HG02610 (cell line): Measurements from ENCODE around the gene CPLX3.

Experiments used
- ATAC-seq: cut with Tn5 transposase; IDR thresholded peaks from one replicate; pipeline ENCODE4 v1.9.1; 2021; ENCODE audit warnings: mild to moderate bottlenecking, moderate library complexity; ENCODE audit not compliant: unreplicated experiment

Gene CPLX3

GRCh38 chr15:74788042-74788682 lies 38.3 kb upstream of the CPLX3 start:
- no peak for ATAC-seq

DNA sequence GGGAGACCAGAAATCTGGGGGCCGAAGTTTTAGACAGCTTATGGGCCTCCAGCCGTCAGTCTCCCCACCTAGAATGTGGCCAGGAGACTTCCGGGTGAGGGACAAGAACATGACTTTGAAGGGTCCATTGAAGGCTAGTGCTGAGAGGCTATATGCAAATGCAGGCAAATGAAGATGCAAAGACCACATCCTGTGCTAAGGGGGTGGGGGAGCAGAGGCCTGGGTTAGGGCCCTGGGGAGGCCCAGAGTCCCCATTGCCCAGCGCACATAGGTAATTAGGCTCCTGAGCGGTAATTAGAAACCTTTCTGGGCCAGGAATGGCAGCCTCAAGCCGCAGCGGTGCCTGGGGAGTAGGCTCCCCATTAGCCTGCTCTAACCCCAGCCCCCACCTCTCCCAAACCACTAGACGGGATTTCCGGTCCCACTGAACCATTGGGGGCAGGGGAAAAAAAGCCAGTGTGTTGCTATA lies 37.7 kb upstream of the CPLX3 start:
- ATAC-seq = peak; percentile 38

GRCh38 chr15:74789171-74789631 lies 37.2 kb upstream of the CPLX3 start:
- ATAC-seq = no peak

GRCh38 chr15:74789741-74790079 lies 36.7 kb upstream of the CPLX3 start:
- ATAC-seq = no peak

DNA sequence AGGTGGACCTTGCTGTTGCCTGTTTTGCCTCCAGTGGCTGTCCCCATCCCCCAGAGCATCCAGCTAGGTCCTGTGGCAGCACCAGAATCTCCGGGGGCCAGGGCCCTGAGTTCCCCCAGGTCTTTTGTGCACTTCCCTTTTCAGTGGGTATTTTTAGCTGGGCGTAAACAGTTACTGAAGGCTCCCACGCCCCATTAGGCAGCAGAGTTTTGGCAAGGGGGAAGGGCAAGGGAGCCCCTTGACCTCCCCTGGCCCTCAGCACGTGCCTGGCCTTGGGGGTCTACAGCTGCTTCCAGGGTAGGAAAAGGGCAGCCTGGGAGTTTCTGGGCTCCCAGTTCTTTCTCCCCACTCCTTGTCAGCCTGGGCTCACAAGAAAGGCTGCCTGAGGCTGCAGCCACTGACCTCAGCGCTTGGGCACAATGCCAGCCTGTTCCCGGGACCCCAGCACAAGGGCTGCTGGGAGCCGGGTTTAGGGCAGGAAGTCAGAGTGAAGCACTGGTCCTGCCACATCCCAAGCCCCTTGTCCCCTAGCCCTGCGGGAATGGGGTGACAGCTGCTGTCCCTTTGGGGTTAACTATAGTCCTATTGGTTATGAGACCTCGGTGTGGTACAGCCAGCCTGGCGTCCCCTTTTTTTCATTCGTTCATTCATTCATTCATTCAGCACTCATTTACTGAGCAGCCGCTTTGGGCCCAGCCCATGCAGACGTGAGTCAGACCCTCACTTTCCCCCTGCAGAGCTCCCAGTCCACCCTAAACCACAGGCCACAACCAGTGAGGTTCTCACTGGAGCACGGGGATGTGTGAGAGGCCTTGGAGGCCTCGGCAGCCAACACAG lies 36.1 kb upstream of the CPLX3 start:
- no peak for ATAC-seq

DNA sequence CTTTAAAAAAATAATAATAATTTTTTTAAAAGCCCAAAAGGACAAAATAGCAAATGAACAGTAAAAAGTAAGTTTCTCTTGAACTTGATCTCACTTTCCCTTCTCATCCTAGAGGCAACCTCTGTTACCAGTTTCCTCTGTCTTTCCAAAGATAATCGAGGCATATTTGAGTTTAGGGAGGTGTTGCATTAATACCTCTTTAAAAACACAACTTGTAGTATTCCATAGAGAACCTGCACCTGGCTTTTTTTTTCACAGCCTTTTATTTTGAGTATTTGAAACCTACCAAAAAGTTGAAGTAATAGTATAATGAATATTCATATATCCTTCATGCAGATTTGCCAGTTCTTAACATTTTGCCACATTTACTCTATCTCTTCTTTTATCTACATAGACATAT lies 35.4 kb upstream of the CPLX3 start:
- no peak for ATAC-seq

GRCh38 chr15:74791667-74792066 lies 34.8 kb upstream of the CPLX3 start:
- ATAC-seq = no peak

GRCh38 chr15:74792227-74793016 lies 34.0 kb upstream of the CPLX3 start:
- ATAC-seq = no peak

- ATAC-seq = no peak
Measured at GRCh38 chr15:74793135-74794028, 33.0 kb upstream of the CPLX3 start.

GRCh38 chr15:74794248-74794969 lies 32.0 kb upstream of the CPLX3 start:
- ATAC-seq = no peak

DNA sequence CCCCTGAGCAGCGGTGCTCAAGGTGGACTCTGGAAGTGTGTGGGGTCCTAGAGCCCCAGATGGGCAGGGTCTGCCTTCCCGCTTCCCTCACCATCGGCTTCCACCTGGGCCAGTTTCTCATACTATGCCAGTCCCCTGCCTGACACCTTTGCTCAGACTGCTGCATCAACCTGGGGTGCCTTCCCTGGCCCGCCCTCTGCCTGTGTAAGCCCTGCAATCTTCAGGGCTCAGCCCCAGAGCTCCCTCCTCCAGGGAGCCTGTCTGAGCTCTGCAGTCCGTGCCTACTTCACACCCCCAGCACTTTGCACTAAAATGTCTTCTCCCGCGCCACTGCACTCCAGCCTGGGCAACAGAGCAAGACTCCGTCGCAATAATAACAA lies 31.5 kb upstream of the CPLX3 start:
- ATAC-seq = no peak

GRCh38 chr15:74795966-74796625 lies 30.3 kb upstream of the CPLX3 start:
- no peak for ATAC-seq

DNA sequence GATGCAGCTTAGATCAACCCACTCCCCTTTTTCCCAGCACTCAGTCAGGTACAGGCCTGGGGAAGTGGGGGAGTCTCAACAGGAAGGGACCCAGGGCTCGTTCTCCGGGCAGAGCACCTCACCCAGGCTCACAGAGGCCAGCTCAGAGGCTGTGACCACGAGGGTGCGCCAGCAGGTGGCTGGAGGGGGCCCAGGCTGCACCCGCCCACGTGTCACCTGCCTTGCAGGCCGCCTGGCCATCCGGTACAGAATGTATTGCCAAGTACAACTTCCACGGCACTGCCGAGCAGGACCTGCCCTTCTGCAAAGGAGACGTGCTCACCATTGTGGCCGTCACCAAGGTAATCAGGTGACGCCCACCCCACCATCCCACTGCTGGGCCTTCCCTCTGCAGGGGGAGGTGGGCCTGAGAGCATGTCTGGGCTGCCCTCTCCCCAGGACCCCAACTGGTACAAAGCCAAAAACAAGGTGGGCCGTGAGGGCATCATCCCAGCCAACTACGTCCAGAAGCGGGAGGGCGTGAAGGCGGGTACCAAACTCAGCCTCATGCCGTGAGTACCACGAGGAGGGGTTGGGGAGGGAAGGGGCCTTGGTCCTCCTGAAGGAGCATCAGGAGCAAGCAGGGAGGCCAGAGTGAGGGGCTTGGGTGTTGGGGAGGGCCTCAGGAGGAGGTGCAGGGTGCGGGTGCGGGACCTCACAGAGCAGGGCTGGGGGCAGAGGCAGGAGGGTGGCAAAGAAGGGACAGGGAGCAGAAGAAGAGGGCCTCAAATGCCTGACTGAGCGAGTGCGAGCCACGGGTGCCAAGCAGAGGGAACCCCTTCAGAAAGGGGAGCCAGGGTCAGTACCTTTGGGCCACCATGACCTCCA lies 27.8 kb upstream of the CPLX3 start:
- ATAC-seq = no peak

GRCh38 chr15:74799255-74799855 lies 27.1 kb upstream of the CPLX3 start:
- no peak for ATAC-seq

DNA sequence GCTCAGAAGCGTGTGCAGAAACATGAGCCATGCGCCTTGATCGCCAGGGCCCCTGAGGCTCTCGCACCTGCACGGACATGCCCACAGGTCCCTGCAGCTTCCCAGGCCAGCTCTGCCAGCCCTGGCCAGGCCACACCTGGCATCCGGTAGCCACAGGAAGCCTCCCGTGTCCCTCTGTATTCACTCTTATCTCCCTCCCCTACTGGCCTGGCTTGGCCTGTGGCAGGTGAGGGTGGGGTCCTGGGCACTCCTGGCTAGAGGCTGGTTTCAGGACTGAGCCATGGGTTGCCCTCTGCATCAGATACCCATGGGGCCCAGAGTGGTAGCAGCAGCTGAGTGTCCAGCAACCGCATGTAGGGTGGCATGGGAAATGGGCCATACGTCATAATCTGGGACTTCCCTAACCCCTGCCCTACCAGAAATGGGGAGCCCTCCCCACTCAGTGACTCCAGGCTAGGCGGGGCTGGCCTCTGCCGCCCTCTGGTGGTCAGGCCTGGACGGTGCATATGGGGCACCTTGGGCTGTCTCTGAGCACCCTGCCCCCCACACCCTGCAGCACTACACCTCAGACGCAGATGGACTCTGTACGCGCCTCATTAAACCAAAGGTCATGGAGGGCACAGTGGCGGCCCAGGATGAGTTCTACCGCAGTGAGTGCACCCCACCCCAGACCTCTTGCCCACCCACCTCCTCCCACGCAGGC lies 26.4 kb upstream of the CPLX3 start:
- peak; percentile 66 for ATAC-seq

DNA sequence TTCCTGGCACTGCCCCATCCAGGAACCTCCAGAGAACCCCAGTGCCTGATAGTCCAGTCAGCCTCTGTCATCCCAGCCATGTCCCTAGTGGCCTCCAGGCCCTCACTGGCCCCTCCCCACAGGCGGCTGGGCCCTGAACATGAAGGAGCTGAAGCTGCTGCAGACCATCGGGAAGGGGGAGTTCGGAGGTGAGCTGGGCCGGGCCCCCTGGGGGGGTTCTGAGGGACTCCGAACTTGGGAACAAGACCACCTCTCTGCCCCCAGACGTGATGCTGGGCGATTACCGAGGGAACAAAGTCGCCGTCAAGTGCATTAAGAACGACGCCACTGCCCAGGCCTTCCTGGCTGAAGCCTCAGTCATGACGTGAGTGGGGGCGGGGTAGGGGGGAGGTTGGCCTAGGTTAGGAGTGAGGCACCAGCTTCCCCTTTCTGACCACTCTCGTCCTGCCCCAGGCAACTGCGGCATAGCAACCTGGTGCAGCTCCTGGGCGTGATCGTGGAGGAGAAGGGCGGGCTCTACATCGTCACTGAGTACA lies 25.8 kb upstream of the CPLX3 start:
- ATAC-seq = no peak

DNA sequence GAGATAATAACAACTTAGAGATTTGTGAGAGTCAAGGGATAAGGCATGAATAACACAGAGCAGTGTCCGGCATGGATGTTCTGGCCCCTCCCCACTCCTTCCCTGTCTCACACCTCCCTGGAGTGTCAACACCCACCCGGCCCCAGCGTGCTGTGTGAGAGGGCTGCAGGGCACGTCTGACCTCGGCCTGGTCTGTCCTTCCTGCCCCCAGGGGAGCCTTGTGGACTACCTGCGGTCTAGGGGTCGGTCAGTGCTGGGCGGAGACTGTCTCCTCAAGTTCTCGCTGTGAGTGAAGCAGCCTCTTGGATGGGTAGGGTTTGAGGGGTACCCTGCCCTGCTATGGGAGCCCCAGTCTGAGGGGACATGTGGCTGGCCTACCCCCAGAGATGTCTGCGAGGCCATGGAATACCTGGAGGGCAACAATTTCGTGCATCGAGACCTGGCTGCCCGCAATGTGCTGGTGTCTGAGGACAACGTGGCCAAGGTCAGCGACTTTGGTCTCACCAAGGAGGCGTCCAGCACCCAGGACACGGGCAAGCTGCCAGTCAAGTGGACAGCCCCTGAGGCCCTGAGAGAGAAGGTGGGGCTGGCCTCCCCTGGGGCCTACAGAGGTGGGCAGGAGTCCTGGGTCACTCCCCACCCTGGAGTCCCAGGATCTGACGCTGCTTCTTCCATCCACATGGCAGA lies 25.0 kb upstream of the CPLX3 start:
- ATAC-seq = no peak
